Smooth muscle cell (in vitro differentiated cells): ENCODE data around the gene VIPR2. TPM values are rescaled to one million over a fixed set of nuclear protein-coding genes. Genes with fewer than 3 reads are reported as not detected.

Source experiments
- DNase-seq: peaks from one replicate; lab custom pipeline; 2025; ENCODE audit not compliant: unreplicated experiment; lab: John Stamatoyannopoulos, UW
- H2AFZ ChIP-seq: fragments of 200-600 bp; sonication (generic); 2 replicates; pipeline ENCODE4 v1.6.0; 2016; ENCODE audit warnings: antibody characterized with exemption, low read depth, mild to moderate bottlenecking
- H3F3A ChIP-seq: fragments of 200-600 bp; sonication (generic); 2 replicates; pipeline ENCODE4 v1.6.0; 2017; ENCODE audit warnings: antibody characterized with exemption, low read depth
- H3K27ac ChIP-seq: fragments of 200-600 bp; sonication (generic); 2 replicates; pipeline ENCODE4 v1.5.1; 2016; ENCODE audit warnings: low read depth, mild to moderate bottlenecking
- H3K27me3 ChIP-seq: fragments of 200-600 bp; sonication (generic); 2 replicates; pipeline ENCODE4 v1.6.1; 2016; ENCODE audit warnings: low read depth, mild to moderate bottlenecking
- H3K36me3 ChIP-seq: fragments of 200-600 bp; sonication (generic); 2 replicates; pipeline ENCODE4 v1.5.1; 2016; ENCODE audit warnings: low read depth
- H3K4me1 ChIP-seq: fragments of 200-600 bp; sonication (generic); 2 replicates; pipeline ENCODE4 v1.5.1; 2016; ENCODE audit warnings: low read depth
- H3K4me2 ChIP-seq: fragments of 200-600 bp; sonication (generic); 2 replicates; pipeline ENCODE4 v1.6.0; 2016; ENCODE audit warnings: mild to moderate bottlenecking
- H3K4me3 ChIP-seq: fragments of 200-600 bp; sonication (generic); 2 replicates; pipeline ENCODE4 v1.5.1; 2016; ENCODE audit warnings: mild to moderate bottlenecking
- H3K79me2 ChIP-seq: fragments of 200-600 bp; sonication (generic); 2 replicates; pipeline ENCODE4 v1.6.0; 2016; ENCODE audit warnings: low read depth, mild to moderate bottlenecking
- H3K9ac ChIP-seq: fragments of 200-600 bp; sonication (generic); 2 replicates; pipeline ENCODE4 v1.6.0; 2016; ENCODE audit warnings: low read depth
- H3K9me3 ChIP-seq: fragments of 200-600 bp; sonication (generic); replicated peaks from 2 replicates; pipeline ENCODE4 v1.5.1; 2016; ENCODE audit warnings: low read depth
- H4K20me1 ChIP-seq: fragments of 200-600 bp; sonication (generic); 2 replicates; pipeline ENCODE4 v1.6.0; 2016; ENCODE audit warnings: low read depth
- WGBS: methylation state at CpG from one replicate; pipeline ENCODE4 v1.1.7; 2016; ENCODE audit warnings: low lambda C conversion rate; 5-methylcytosine and 5-hydroxymethylcytosine counted together
- polyA plus RNA-seq: library from polyadenylated mRNA; unstranded; fragments of >200 nt; fragmentation: Nextera tagmentation; extraction: Ambion mirVana; gene quantifications from 2 replicates; pipeline ENCODE4 v1.2.1, GENCODE V29; 2016
- total RNA-seq: library from RNA; depleted of rRNA; stranded (reverse); fragments of >200 nt; gene quantifications from 2 replicates; pipeline ENCODE4 v1.2.3, GENCODE V29; 2014
- TF ChIP-seq, protein P1 (sequence below): fragments of 200-600 bp; sonication (generic); IDR thresholded peaks from 2 replicates; pipeline ENCODE4 v1.5.1; 2017; ENCODE audit warnings: borderline replicate concordance, mild to moderate bottlenecking, antibody characterized with exemption; ENCODE audit not compliant: insufficient read depth, poor library complexity, severe bottlenecking

The VIPR2 gene
- total and polyA plus RNA-seq, 2 experiments from 2014 or later = not detected

DNA sequence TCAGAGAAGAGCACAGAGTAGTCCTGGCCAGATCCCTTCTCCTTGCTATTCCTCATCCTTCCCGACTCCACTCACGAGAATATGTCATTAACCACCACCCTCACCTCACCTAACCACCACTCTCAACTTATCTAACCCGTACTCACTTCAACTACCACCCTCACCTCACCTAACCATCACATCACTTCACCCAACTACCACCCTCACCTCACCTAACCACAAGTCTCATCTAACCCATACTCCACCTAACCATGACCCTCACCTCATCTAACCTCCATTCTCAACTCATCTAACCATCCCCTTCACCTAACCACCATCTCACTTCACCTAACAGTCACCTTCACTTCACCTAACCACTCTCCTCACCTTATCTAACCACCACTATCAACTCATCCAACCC lies 85.0 kb downstream of the VIPR2 start:
- Histone ChIP-seq H3K9me3 (no peaks in the 10 kb centered on the region), H3K27ac (no peak overlapping the region), H3K27me3 (no peaks in the 10 kb centered on the region), H3K4me3 (no peak overlapping the region), H3K9ac (no peak overlapping the region), H3K4me2 (no peak overlapping the region), H3K79me2 (no peaks in the 10 kb centered on the region), H2AFZ (no peak overlapping the region), H4K20me1 (no peaks in the 10 kb centered on the region), H3K36me3 (no peaks in the 10 kb centered on the region), H3F3A (no peaks in the 10 kb centered on the region), H3K4me1 (no peaks in the 10 kb centered on the region)
- no peak for DNase-seq
- TF ChIP-seq, protein P1, sequence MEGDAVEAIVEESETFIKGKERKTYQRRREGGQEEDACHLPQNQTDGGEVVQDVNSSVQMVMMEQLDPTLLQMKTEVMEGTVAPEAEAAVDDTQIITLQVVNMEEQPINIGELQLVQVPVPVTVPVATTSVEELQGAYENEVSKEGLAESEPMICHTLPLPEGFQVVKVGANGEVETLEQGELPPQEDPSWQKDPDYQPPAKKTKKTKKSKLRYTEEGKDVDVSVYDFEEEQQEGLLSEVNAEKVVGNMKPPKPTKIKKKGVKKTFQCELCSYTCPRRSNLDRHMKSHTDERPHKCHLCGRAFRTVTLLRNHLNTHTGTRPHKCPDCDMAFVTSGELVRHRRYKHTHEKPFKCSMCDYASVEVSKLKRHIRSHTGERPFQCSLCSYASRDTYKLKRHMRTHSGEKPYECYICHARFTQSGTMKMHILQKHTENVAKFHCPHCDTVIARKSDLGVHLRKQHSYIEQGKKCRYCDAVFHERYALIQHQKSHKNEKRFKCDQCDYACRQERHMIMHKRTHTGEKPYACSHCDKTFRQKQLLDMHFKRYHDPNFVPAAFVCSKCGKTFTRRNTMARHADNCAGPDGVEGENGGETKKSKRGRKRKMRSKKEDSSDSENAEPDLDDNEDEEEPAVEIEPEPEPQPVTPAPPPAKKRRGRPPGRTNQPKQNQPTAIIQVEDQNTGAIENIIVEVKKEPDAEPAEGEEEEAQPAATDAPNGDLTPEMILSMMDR = no peak
- 89% methylated on average over 3 of the region's 3 CpGs for WGBS

DNA sequence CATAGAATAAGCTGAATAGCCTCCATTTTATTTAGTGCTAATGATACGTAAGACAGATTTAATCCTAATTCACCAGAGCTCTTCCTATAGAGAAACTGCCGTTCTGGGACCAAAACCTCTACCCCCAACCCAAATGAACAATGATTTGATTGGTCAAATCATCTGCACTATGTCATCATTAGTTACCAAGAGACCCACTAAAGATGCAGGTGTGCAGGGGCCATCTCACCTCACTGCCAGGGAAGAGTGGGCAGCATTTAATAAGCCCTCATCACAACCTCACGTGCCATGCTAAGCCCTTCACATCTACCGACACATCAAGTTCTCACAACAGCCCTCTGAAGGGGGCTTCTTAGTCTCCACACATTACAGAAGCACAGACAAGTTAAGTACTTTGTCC lies 87.0 kb downstream of the VIPR2 start:
- Histone ChIP-seq H3K79me2 (no peaks in the 10 kb centered on the region), H3F3A (no peaks in the 10 kb centered on the region), H3K4me2 (no peak overlapping the region), H3K27me3 (no peaks in the 10 kb centered on the region), H3K27ac (no peak overlapping the region), H4K20me1 (no peaks in the 10 kb centered on the region), H3K9ac (no peak overlapping the region), H3K36me3 (no peaks in the 10 kb centered on the region), H3K9me3 (no peaks in the 10 kb centered on the region), H3K4me3 (no peak overlapping the region), H2AFZ (no peak overlapping the region), H3K4me1 (no peaks in the 10 kb centered on the region)
- no peak for DNase-seq
- TF ChIP-seq, protein P1 = no peak
- 89% methylated on average over 4 of the region's 4 CpGs for WGBS

DNA sequence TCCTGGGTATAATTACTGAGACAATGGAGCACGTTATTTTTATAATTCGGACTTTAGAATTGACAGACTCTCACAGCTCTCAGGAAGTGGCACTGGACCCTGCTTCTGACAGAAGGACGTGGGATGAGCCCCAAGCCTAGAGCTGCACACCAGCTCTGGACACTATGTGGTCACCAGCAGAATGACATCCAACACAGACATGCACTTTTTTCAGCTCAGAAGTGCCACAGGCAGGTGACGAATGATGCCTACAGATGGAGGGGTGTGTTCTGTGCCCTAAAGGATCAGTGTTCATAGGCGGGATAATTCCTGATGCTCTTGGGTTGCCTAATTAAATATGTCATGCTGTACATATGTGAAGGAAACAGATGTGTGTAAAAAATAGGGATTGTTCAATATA lies 87.9 kb downstream of the VIPR2 start:
- H3K9me3 ChIP-seq = no peaks in the 10 kb centered on the region
- H2AFZ ChIP-seq = no peak overlapping the region
- H3K27me3 ChIP-seq = no peaks in the 10 kb centered on the region
- DNase-seq = no peak
- no peaks in the 10 kb centered on the region for H3K4me1 ChIP-seq
- H3K4me2 ChIP-seq = no peak overlapping the region
- WGBS = 84% methylated on average over 5 of the region's 5 CpGs
- TF ChIP-seq, protein P1 = no peak
- H3K36me3 ChIP-seq = no peaks in the 10 kb centered on the region
- H3K27ac ChIP-seq = no peak overlapping the region
- H3K79me2 ChIP-seq = no peaks in the 10 kb centered on the region
- H4K20me1 ChIP-seq = no peaks in the 10 kb centered on the region
- no peak overlapping the region for H3K9ac ChIP-seq
- no peaks in the 10 kb centered on the region for H3F3A ChIP-seq
- H3K4me3 ChIP-seq = no peak overlapping the region

DNA sequence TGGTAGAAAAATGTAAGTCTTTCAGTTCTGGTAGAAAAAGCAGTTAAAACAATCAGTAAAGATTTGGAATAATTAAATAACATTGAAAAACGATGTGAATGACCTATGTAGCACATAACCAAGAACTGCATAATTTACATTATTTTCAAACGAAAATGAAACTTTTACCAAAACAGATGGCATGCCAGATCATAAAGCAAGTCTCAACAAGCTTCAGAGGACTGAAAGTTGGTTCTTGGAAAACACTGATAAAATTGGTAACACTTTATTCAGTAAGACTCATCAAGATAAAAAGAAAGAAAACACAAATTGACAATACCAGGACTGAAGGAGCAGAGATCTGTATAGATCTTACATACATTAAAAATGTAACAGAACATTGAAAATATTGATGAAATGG lies 92.8 kb downstream of the VIPR2 start:
- WGBS = 76% methylated on average over 2 of the region's 2 CpGs
- no peak overlapping the region for H3K9ac ChIP-seq
- no peaks in the 10 kb centered on the region for H3K27me3 ChIP-seq

More for the DNA sequence above, 92.8 kb downstream of the VIPR2 start:
- no peak for DNase-seq
- no peaks in the 10 kb centered on the region for H4K20me1 ChIP-seq
- no peak overlapping the region for H3K4me2 ChIP-seq
- TF ChIP-seq, protein P1 = no peak
- no peaks in the 10 kb centered on the region for H3F3A ChIP-seq
- H3K36me3 ChIP-seq = no peaks in the 10 kb centered on the region
- H3K27ac ChIP-seq = no peak overlapping the region
- no peak overlapping the region for H3K4me3 ChIP-seq
- H3K79me2 ChIP-seq = no peaks in the 10 kb centered on the region
- no peaks in the 10 kb centered on the region for H3K9me3 ChIP-seq
- no peak overlapping the region for H2AFZ ChIP-seq
- no peaks in the 10 kb centered on the region for H3K4me1 ChIP-seq
